Measurements from ENCODE around the gene IMPA2.

DNA sequence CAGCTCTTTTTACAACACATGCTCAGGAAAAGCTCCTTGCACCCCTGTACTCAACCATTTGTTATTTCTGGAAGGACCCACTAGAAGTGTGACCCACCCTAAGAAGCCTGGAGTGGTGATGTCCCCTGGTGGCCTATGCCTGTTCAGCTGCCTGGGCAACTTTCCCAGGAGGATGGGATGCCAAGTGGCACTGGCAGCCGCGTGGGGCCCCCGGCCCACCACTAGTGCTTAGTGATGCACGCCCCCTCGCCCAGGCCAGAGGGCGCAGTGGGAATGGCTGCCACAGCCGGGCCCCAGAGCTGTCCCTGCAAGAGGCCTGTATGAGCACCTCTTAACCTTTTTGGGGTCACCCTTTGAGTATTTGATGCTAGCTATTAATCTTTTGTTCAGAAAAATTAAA is 18.1 kb downstream of the IMPA2 start:
- TF ChIP-seq, protein P1, sequence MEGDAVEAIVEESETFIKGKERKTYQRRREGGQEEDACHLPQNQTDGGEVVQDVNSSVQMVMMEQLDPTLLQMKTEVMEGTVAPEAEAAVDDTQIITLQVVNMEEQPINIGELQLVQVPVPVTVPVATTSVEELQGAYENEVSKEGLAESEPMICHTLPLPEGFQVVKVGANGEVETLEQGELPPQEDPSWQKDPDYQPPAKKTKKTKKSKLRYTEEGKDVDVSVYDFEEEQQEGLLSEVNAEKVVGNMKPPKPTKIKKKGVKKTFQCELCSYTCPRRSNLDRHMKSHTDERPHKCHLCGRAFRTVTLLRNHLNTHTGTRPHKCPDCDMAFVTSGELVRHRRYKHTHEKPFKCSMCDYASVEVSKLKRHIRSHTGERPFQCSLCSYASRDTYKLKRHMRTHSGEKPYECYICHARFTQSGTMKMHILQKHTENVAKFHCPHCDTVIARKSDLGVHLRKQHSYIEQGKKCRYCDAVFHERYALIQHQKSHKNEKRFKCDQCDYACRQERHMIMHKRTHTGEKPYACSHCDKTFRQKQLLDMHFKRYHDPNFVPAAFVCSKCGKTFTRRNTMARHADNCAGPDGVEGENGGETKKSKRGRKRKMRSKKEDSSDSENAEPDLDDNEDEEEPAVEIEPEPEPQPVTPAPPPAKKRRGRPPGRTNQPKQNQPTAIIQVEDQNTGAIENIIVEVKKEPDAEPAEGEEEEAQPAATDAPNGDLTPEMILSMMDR (IDR thresholded peaks at IDR 0.05), result no peak
- TF ChIP-seq POLR2A (IDR thresholded peaks at IDR 0.05), result no peak

Measured in lower leg skin (tissue), 3 donors.